Ishikawa (cell line): ENCODE data around the gene KIF26B.

ENCODE experiments used
- CEBPB ChIP-seq: IDR thresholded peaks from 2 replicates; pipeline ENCODE4 v1.6.1; 2012
- CREB1 ChIP-seq: IDR thresholded peaks from 2 replicates; pipeline ENCODE4 v1.6.1; 2012; ENCODE audit warnings: low read depth
- EGR1 ChIP-seq: IDR thresholded peaks from 2 replicates; pipeline ENCODE4 v1.6.1; 2012
- EP300 ChIP-seq: IDR thresholded peaks from 2 replicates; pipeline ENCODE4 v1.6.1; 2012; ENCODE audit warnings: borderline replicate concordance
- FOXM1 ChIP-seq: IDR thresholded peaks from 2 replicates; pipeline ENCODE4 v1.6.1; 2012; ENCODE audit warnings: low read depth, borderline replicate concordance
- NFIC ChIP-seq: IDR thresholded peaks from 2 replicates; pipeline ENCODE4 v1.6.1; 2012
- RAD21 ChIP-seq: IDR thresholded peaks from 2 replicates; pipeline ENCODE4 v1.6.1; 2012; ENCODE audit warnings: low read depth
- REST ChIP-seq: IDR thresholded peaks from 2 replicates; pipeline ENCODE4 v1.6.1; 2012; ENCODE audit warnings: low read depth, mild to moderate bottlenecking
- TAF1 ChIP-seq: IDR thresholded peaks from 2 replicates; pipeline ENCODE4 v1.6.1; 2012; ENCODE audit warnings: low read depth, mild to moderate bottlenecking
- TCF12 ChIP-seq: IDR thresholded peaks from 2 replicates; pipeline ENCODE4 v1.6.1; 2012; ENCODE audit warnings: low read depth
- TEAD4 ChIP-seq: IDR thresholded peaks from 2 replicates; pipeline ENCODE4 v1.6.1; 2012
- USF1 ChIP-seq: IDR thresholded peaks from 2 replicates; pipeline ENCODE4 v1.6.1; 2012
- YY1 ChIP-seq: IDR thresholded peaks from 2 replicates; pipeline ENCODE4 v1.6.1; 2012; ENCODE audit warnings: low read depth
- ZBTB7A ChIP-seq: IDR thresholded peaks from 2 replicates; pipeline ENCODE4 v1.6.1; 2012; ENCODE audit warnings: low read depth
- TF ChIP-seq, protein P1 (sequence below): IDR thresholded peaks from 2 replicates; pipeline ENCODE4 v1.6.1; 2012

The KIF26B gene

DNA sequence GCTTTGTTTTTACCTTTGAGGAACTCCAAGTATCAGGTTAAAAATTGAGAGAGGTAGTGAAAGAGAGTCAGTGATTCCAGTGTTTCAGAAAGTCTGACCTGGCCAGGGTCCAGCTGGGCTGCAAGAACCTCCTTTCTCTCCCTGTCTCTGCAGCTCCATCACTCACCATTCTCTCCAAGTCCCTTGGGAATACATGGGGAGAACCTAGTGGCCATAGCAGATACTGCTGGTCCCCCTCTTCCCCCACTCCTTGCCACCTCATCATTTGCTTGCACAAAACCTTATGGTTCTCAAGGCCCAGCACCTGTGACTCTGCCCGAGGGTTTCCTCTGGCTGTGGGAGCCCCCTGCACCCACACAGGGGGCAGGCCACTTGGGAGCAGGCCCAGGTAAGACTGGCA lies 279.5 kb downstream of the KIF26B start:
- TF ChIP-seq NFIC (no peak), TEAD4 (no peak), TAF1 (no peak), REST (no peak), YY1 (no peak), CREB1 (no peak), EP300 (no peak), RAD21 (no peak)

DNA sequence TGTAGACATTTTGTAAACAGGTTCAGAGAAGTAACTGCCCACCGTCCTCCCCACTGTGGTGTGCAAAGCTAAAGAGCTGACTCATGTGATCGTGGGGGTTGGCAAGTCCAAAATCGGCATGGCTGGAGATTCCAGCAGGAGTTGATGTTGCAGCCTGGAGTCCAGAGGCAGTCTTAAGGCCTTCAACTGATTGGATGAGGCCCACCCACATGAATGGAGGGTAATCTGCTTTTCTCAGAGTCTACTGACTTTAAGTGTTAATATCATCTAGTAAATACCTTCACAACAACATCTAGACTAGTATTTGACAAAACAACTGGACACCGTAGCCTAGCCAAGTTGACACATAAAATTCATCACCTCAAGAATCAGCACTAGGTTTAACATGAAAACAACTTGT lies 281.6 kb downstream of the KIF26B start:
- TF ChIP-seq RAD21 = no peak
- TF ChIP-seq USF1 = no peak
- TF ChIP-seq TAF1 = no peak
- TF ChIP-seq CREB1 = no peak
- no peak for TF ChIP-seq REST
- no peak for TF ChIP-seq YY1
- no peak for TF ChIP-seq CEBPB
- TF ChIP-seq ZBTB7A = no peak
- TF ChIP-seq FOXM1 = no peak
- no peak for TF ChIP-seq EP300
- no peak for TF ChIP-seq NFIC
- no peak for TF ChIP-seq TCF12
- TF ChIP-seq, protein P1, sequence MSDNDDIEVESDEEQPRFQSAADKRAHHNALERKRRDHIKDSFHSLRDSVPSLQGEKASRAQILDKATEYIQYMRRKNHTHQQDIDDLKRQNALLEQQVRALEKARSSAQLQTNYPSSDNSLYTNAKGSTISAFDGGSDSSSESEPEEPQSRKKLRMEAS = no peak

- TF ChIP-seq NFIC (no peak), CEBPB (no peak)
These were observed 282.7 kb downstream of the KIF26B start for GRCh38 chr1:245437369-245438062.

- TF ChIP-seq FOXM1 = no peak
- no peak for TF ChIP-seq CEBPB
- no peak for TF ChIP-seq TAF1
- no peak for TF ChIP-seq TCF12
- no peak for TF ChIP-seq RAD21
- TF ChIP-seq, protein P1 = no peak
- no peak for TF ChIP-seq TEAD4
- no peak for TF ChIP-seq EP300
- TF ChIP-seq YY1 = no peak
- no peak for TF ChIP-seq ZBTB7A
- TF ChIP-seq CREB1 = no peak
- no peak for TF ChIP-seq EGR1
- no peak for TF ChIP-seq USF1
- no peak for TF ChIP-seq REST
- TF ChIP-seq NFIC = no peak
These were observed 286.1 kb downstream of the KIF26B start for GRCh38 chr1:245440922-245441321.
